ENCODE measurements around the gene THUMPD3. TPM values are rescaled to one million over a fixed set of nuclear protein-coding genes. Genes with fewer than 3 reads are reported as not detected.

Gene THUMPD3
- total RNA-seq, 2 donors from 2014 or later, result 28.4 to 30.5 TPM

GRCh38 chr3:9327578-9327977 lies 35.3 kb upstream of the THUMPD3 start:
- no peaks in the 10 kb centered on the region for H3K4me1 ChIP-seq
- H3K36me3 ChIP-seq, result no peaks in the 10 kb centered on the region
- DNase-seq (ENCODE audit: low spot score), result no peak
- H3K27ac ChIP-seq, result no peak overlapping the region
- TF ChIP-seq CTCF (IDR thresholded peaks at IDR 0.05), result no peak
- no peak overlapping the region for H3K4me3 ChIP-seq
- no peaks in the 10 kb centered on the region for H3K27me3 ChIP-seq
- H3K9me3 ChIP-seq, result no peaks in the 10 kb centered on the region

GRCh38 chr3:9330166-9330703 lies 32.6 kb upstream of the THUMPD3 start:
- TF ChIP-seq CTCF (IDR thresholded peaks at IDR 0.05), result no peak
- Histone ChIP-seq H3K27ac (no peak overlapping the region), H3K4me3 (no peak overlapping the region), H3K36me3 (no peaks in the 10 kb centered on the region), H3K27me3 (no peaks in the 10 kb centered on the region), H3K4me1 (no peaks in the 10 kb centered on the region), H3K9me3 (no peaks in the 10 kb centered on the region)
- no peak for DNase-seq (ENCODE audit: low spot score)

GRCh38 chr3:9331171-9331570 lies 31.7 kb upstream of the THUMPD3 start:
- no peak for TF ChIP-seq CTCF (IDR thresholded peaks at IDR 0.05)
- no peaks in the 10 kb centered on the region for H3K27me3 ChIP-seq
- no peak overlapping the region for H3K27ac ChIP-seq
- no peaks in the 10 kb centered on the region for H3K9me3 ChIP-seq
- H3K4me3 ChIP-seq, result no peak overlapping the region
- no peaks in the 10 kb centered on the region for H3K36me3 ChIP-seq
- no peaks in the 10 kb centered on the region for H3K4me1 ChIP-seq
- no peak for DNase-seq (ENCODE audit: low spot score)

GRCh38 chr3:9332250-9333030 lies 30.4 kb upstream of the THUMPD3 start:
- Histone ChIP-seq H3K36me3 (no peaks in the 10 kb centered on the region), H3K27ac (no peak overlapping the region), H3K4me3 (no peak overlapping the region), H3K4me1 (no peaks in the 10 kb centered on the region), H3K9me3 (no peaks in the 10 kb centered on the region), H3K27me3 (no peaks in the 10 kb centered on the region)
- no peak for DNase-seq (ENCODE audit: low spot score)
- TF ChIP-seq CTCF (IDR thresholded peaks at IDR 0.05), result no peak

- Histone ChIP-seq H3K4me3 (no peak overlapping the region), H3K9me3 (no peaks in the 10 kb centered on the region), H3K27me3 (no peaks in the 10 kb centered on the region), H3K4me1 (no peaks in the 10 kb centered on the region), H3K27ac (no peak overlapping the region), H3K36me3 (no peaks in the 10 kb centered on the region)
- no peak for DNase-seq (ENCODE audit: low spot score)
- TF ChIP-seq CTCF (IDR thresholded peaks at IDR 0.05), result no peak
Measured at GRCh38 chr3:9339761-9340471, 22.9 kb upstream of the THUMPD3 start.
